NCI-H226 (cell line): ENCODE data around the gene ATXN7.
A peak's percentile ranks its signal among the peaks of the same experiment; 100 is the strongest.

Source experiments
- DNase-seq: peaks from one replicate; pipeline ENCODE4 v3.0.0-alpha.2; 2015

Gene ATXN7

GRCh38 chr3:63992516-63993209, 129.0 kb downstream of the ATXN7 start:
- no peak for DNase-seq

GRCh38 chr3:63993653-63994079, 130.0 kb downstream of the ATXN7 start:
- DNase-seq, result peak; percentile 52

- no peak for DNase-seq
Measured at GRCh38 chr3:63995086-63995485, 131.4 kb downstream of the ATXN7 start.

- no peak for DNase-seq
Measured at GRCh38 chr3:63998852-63999754, 135.4 kb downstream of the ATXN7 start.

- DNase-seq, result no peak
Measured at GRCh38 chr3:64000453-64001055, 136.9 kb downstream of the ATXN7 start.

- DNase-seq, result no peak
Measured at GRCh38 chr3:64002233-64002632, 138.6 kb downstream of the ATXN7 start.

- no peak for DNase-seq
Measured at GRCh38 chr3:64003589-64003988, 139.9 kb downstream of the ATXN7 start.

GRCh38 chr3:64008017-64008416, 144.3 kb downstream of the ATXN7 start:
- DNase-seq, result no peak

GRCh38 chr3:64008487-64009351, 145.1 kb downstream of the ATXN7 start:
- peak; percentile 38 for DNase-seq

GRCh38 chr3:64009528-64009927, 145.9 kb downstream of the ATXN7 start:
- no peak for DNase-seq

GRCh38 chr3:64010199-64010598, 146.5 kb downstream of the ATXN7 start:
- DNase-seq, result no peak

GRCh38 chr3:64011685-64012084, 148.0 kb downstream of the ATXN7 start:
- DNase-seq, result peak; percentile 25

- DNase-seq, result peak; percentile 47
Measured at GRCh38 chr3:64016941-64017620, 153.4 kb downstream of the ATXN7 start.

- DNase-seq, result no peak
Measured at GRCh38 chr3:64019271-64019670, 155.6 kb downstream of the ATXN7 start.

- no peak for DNase-seq
Measured at GRCh38 chr3:64019879-64020278, 156.2 kb downstream of the ATXN7 start.

- DNase-seq, result no peak
Measured at GRCh38 chr3:64021922-64022321, 158.3 kb downstream of the ATXN7 start.

GRCh38 chr3:64022451-64023186, 159.0 kb downstream of the ATXN7 start:
- DNase-seq, result no peak

- DNase-seq, result peak; percentile 74
Measured at GRCh38 chr3:64023187-64023860, 159.7 kb downstream of the ATXN7 start, which contains the start of gene PSMD6. Gene PSMD6 (minus strand): TSS chr3:64023494. CDS start chr3:64023419, 75 bp downstream.

GRCh38 chr3:64023861-64024223, 160.2 kb downstream of the ATXN7 start:
- no peak for DNase-seq

GRCh38 chr3:64026346-64026745, 162.7 kb downstream of the ATXN7 start:
- no peak for DNase-seq

GRCh38 chr3:64027658-64028057, 164.0 kb downstream of the ATXN7 start:
- no peak for DNase-seq
